OCI-LY3 (cell line): Measurements from ENCODE around the gene DYNC1I1.

ENCODE experiments used
- H2AFZ ChIP-seq: fragments of 200-600, 300-600 bp; shearing (Covaris generic); 2 replicates; pipeline ENCODE4 v1.6.0; 2014; ENCODE audit warnings: antibody characterized with exemption, low read depth, low read length
- H3K27ac ChIP-seq: fragments of 200-600, 300-600 bp; sonication (generic); 2 replicates; pipeline ENCODE4 v1.5.1; 2014; ENCODE audit warnings: mild to moderate bottlenecking, low read length, moderate library complexity, mixed read lengths
- H3K27me3 ChIP-seq: fragments of 200-600, 300-600 bp; sonication (generic); 2 replicates; pipeline ENCODE4 v1.6.1; 2014; ENCODE audit warnings: low read depth, low read length, mixed read lengths
- H3K36me3 ChIP-seq: fragments of 200-600, 300-600 bp; sonication (generic); replicated peaks from 2 replicates; pipeline ENCODE3; 2014; ENCODE audit warnings: low read depth, low read length, mixed read lengths
- H3K4me1 ChIP-seq: fragments of 300-600, 200-600 bp; sonication (generic); 2 replicates; pipeline ENCODE4 v1.6.1; 2014; ENCODE audit warnings: low read length, mixed read lengths
- H3K4me2 ChIP-seq: fragments of 200-600, 300-600 bp; sonication (generic); 2 replicates; pipeline ENCODE4 v1.6.1; 2014; ENCODE audit warnings: low read length, mixed read lengths
- H3K4me3 ChIP-seq: fragments of 300-600, 200-600 bp; sonication (generic); 2 replicates; pipeline ENCODE4 v1.5.1; 2014; ENCODE audit warnings: antibody characterized with exemption, mild to moderate bottlenecking, low read length, moderate library complexity
- H3K79me2 ChIP-seq: fragments of 300-600, 200-600 bp; shearing (Covaris generic); 2 replicates; pipeline ENCODE4 v1.6.1; 2014; ENCODE audit warnings: mild to moderate bottlenecking, low read length, mixed read lengths
- H3K9ac ChIP-seq: fragments of 300-600, 200-600 bp; shearing (Covaris generic); 2 replicates; pipeline ENCODE4 v1.6.0; 2014; ENCODE audit warnings: mild to moderate bottlenecking, low read length, moderate library complexity
- H3K9me3 ChIP-seq: fragments of 200-600, 300-600 bp; shearing (Covaris generic); 2 replicates; pipeline ENCODE4 v1.6.1; 2014; ENCODE audit warnings: low read length, mixed read lengths; ENCODE audit not compliant: insufficient read depth
- H4K20me1 ChIP-seq: fragments of 200-600, 300-600 bp; sonication (generic); 2 replicates; pipeline ENCODE4 v1.6.1; 2016; ENCODE audit warnings: low read length, mixed read lengths; ENCODE audit not compliant: insufficient read depth
- CTCF ChIP-seq: fragments of 200-600, 300-600 bp; sonication (generic); IDR thresholded peaks from 2 replicates; pipeline ENCODE4 v1.5.1; 2014; ENCODE audit warnings: antibody characterized with exemption, low read length, low read depth
- EZH2phosphoT487 ChIP-seq: fragments of 200-600 bp; shearing (Covaris generic); IDR thresholded peaks from 2 replicates; pipeline ENCODE4 v1.6.1; 2018; ENCODE audit warnings: antibody characterized with exemption, mixed run types, low read depth

The DYNC1I1 gene

GRCh38 chr7:95805909-95806308 is 33.6 kb downstream of the DYNC1I1 start:
- Histone ChIP-seq H2AFZ (no peak overlapping the region), H3K4me2 (no peak overlapping the region), H3K27me3 (peaks cover 8% of the 10 kb centered on the region), H3K9me3 (no peaks in the 10 kb centered on the region), H4K20me1 (no peaks in the 10 kb centered on the region), H3K79me2 (no peaks in the 10 kb centered on the region), H3K9ac (no peak overlapping the region), H3K27ac (no peak overlapping the region), H3K4me1 (no peaks in the 10 kb centered on the region), H3K4me3 (no peak overlapping the region), H3K36me3 (no peaks in the 10 kb centered on the region)
- TF ChIP-seq CTCF = no peak
- TF ChIP-seq EZH2phosphoT487 = no peak

GRCh38 chr7:95808396-95808795 is 36.0 kb downstream of the DYNC1I1 start:
- Histone ChIP-seq H3K4me2 (no peak overlapping the region), H3K4me3 (no peak overlapping the region), H3K27ac (no peak overlapping the region), H2AFZ (no peak overlapping the region), H3K9ac (no peak overlapping the region), H3K27me3 (no peaks in the 10 kb centered on the region), H3K79me2 (no peaks in the 10 kb centered on the region), H4K20me1 (no peaks in the 10 kb centered on the region), H3K36me3 (no peaks in the 10 kb centered on the region), H3K4me1 (no peaks in the 10 kb centered on the region), H3K9me3 (no peaks in the 10 kb centered on the region)
- TF ChIP-seq EZH2phosphoT487 (no peak), CTCF (no peak)

GRCh38 chr7:95811846-95812445 is 39.6 kb downstream of the DYNC1I1 start:
- Histone ChIP-seq H3K4me3 (no peak overlapping the region), H3K79me2 (no peaks in the 10 kb centered on the region), H2AFZ (no peak overlapping the region), H3K4me1 (no peaks in the 10 kb centered on the region), H3K9ac (no peak overlapping the region), H3K27ac (no peak overlapping the region), H3K4me2 (no peak overlapping the region), H3K36me3 (no peaks in the 10 kb centered on the region), H3K27me3 (no peaks in the 10 kb centered on the region), H3K9me3 (no peaks in the 10 kb centered on the region), H4K20me1 (no peaks in the 10 kb centered on the region)
- TF ChIP-seq CTCF (no peak), EZH2phosphoT487 (no peak)

GRCh38 chr7:95814721-95815120 is 42.4 kb downstream of the DYNC1I1 start:
- Histone ChIP-seq H2AFZ (no peak overlapping the region), H3K27me3 (no peaks in the 10 kb centered on the region), H3K4me1 (no peaks in the 10 kb centered on the region), H3K27ac (no peak overlapping the region), H4K20me1 (no peaks in the 10 kb centered on the region), H3K9me3 (no peaks in the 10 kb centered on the region), H3K4me3 (no peak overlapping the region), H3K36me3 (no peaks in the 10 kb centered on the region), H3K79me2 (no peaks in the 10 kb centered on the region), H3K9ac (no peak overlapping the region), H3K4me2 (no peak overlapping the region)
- TF ChIP-seq EZH2phosphoT487 = no peak
- TF ChIP-seq CTCF = no peak
